OCI-LY1 (cell line): Measurements from ENCODE around the gene LRIG3.

Experiments
- EZH2 ChIP-seq: fragments of 200-600 bp; sonication (generic), shearing (Covaris generic); IDR thresholded peaks from 2 replicates; pipeline ENCODE4 v1.8.0; 2017; ENCODE audit warnings: borderline replicate concordance, mixed run types, mild to moderate bottlenecking, antibody characterized with exemption, low read length, moderate library complexity, mixed read lengths
- TF ChIP-seq, protein P1 (sequence below): fragments of 200-600 bp; sonication (generic), shearing (Covaris generic); IDR thresholded peaks from 2 replicates; pipeline ENCODE4 v1.5.1; 2017; ENCODE audit warnings: mild to moderate bottlenecking, antibody characterized with exemption, low read length, moderate library complexity, mixed read lengths

DNA sequence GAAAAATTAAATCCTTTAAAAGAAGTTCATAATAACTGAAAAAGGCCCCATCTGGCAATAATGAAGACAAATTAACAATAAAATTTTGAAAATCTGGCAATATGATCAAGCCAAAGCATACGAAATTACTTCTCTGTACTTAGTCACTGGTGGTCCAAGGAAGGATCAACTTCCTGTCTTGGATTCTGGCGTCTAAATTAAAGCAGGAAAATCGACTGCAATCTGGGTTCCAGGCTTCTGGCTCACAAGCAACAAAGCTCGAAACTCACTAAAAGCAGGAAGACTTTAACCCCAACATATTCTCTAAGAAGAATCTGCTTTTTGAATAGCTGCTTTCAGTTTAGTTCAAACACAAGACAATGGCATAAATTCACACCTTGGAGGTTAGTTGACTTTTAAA lies 49.7 kb downstream of the LRIG3 start:
- TF ChIP-seq, protein P1, sequence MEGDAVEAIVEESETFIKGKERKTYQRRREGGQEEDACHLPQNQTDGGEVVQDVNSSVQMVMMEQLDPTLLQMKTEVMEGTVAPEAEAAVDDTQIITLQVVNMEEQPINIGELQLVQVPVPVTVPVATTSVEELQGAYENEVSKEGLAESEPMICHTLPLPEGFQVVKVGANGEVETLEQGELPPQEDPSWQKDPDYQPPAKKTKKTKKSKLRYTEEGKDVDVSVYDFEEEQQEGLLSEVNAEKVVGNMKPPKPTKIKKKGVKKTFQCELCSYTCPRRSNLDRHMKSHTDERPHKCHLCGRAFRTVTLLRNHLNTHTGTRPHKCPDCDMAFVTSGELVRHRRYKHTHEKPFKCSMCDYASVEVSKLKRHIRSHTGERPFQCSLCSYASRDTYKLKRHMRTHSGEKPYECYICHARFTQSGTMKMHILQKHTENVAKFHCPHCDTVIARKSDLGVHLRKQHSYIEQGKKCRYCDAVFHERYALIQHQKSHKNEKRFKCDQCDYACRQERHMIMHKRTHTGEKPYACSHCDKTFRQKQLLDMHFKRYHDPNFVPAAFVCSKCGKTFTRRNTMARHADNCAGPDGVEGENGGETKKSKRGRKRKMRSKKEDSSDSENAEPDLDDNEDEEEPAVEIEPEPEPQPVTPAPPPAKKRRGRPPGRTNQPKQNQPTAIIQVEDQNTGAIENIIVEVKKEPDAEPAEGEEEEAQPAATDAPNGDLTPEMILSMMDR: no peak
- no peak for TF ChIP-seq EZH2
